Measurements from ENCODE around the gene MIS18A.
A peak's percentile ranks its signal among the peaks of the same experiment; 100 is the strongest.
"Not testable (repeated sequence)": the region's sequence is repeated elsewhere in the genome, so short reads cannot be mapped to it uniquely, and the experiment has no call there.

MIS18A gene

GRCh38 chr21:32304998-32305397, 26.1 kb upstream of the MIS18A start:
- no peak for DNase-seq (ENCODE audit: low spot score)

DNA sequence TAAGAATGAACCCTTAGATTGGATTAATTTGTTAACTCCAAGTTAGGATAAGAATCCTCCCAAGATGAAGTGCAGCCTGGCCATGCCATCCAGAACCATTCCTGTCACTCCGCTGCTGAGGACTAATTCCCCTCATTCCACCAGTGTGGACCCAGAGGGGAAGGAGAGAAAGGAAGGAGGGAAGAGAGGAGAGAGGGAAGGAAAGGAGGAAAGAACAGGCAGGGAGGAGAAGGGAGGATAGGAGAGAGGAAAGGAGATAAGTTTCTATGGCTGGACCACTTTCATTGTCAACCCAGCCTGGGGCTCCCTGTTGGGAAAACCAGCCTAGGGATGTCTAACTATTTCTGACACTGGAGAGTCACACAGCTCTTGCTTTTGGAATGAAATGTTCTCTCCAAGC, 24.5 kb upstream of the MIS18A start:
- no peak for DNase-seq (ENCODE audit: low spot score)

GRCh38 chr21:32302560-32302959, 23.7 kb upstream of the MIS18A start:
- DNase-seq (ENCODE audit: low spot score) = no peak

DNA sequence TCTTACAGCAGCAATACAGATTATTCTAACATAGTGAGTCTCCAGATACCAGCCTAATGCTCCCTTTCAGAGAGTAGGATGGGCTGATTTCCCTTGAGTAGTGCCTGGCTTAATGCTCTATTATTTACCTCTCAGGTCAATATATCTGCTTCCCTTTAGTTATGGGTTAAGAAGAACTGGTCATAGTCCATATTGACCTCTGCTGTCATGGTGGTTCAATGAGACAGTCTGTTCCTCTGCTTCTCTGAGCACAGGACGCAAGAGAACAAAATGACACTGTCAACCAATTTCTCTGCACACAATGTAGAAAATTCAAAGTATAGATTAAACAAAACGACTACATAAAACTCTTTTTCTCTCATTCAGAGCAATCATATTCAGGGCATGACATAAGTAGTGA, 22.7 kb upstream of the MIS18A start:
- DNase-seq (ENCODE audit: low spot score) = no peak

DNA sequence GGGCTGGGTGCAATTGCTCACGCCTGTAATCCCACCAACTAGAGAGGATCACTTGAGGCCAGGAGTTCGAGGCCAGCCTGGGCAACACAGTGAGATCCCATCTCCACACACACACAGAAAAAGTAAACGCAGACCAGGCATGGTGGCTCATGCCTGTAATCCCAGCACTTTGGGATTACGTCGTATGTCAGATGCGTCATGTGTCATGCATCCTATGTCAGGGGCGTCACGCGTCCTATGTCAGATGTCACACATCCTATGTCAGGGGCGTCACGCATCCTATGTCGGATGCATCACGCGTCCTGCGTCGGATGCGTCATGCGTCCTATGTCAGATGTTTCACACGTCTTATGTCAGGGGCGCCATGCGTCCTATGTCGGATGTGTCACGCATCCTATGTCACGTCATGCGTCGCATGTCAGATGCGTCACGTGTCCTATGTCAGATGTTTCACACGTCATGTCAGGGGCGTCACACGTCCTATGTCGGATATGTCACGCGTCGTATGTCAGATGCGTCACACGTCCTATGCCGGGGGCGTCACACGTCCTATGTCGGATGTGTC, 21.4 kb upstream of the MIS18A start:
- no peak for DNase-seq (ENCODE audit: low spot score)

DNA sequence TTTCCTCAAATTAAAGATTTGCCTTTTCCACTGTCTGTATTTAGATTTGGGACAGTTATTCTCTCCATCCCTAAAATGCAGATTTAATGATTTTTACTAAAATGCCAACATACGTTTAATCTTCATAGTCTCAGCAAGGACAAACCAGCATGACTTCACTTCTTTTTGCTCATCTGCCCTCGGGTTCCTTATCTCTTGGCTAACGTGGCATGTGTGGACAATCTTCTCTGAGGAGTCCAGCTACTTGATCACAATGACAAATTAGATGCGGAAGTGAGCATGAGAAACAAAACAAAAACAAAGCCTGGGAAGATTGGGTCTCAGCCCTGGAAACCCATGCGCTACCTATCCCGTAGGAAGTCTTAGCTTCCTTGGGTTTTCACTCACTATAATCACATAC, 20.8 kb upstream of the MIS18A start:
- DNase-seq (ENCODE audit: low spot score) = no peak

DNA sequence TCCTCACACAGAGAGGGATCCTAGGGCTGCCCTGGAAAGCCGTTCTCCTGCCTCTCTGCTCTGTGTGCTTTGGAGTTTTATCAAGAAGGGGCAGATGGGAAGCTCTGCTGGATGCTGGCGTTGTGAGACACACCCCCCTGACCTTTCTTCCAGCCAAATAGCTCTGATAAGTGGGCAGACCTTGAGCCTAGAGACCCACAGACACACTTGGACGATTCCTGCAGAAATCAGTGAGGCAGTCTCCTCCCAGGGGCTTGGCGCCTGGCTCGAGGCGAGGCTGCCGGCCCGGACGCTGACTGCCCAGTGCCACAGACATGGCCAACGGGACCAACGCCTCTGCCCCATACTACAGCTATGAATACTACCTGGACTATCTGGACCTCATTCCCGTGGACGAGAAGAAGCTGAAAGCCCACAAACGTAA, 19.8 kb upstream of the MIS18A start, which contains the start of gene MRAP:
MRAP (plus strand) TSS at position 198 of the 424 bp plus-strand sequence; CDS start at position 315, 117 bp downstream.
- DNase-seq (ENCODE audit: low spot score) = no peak

DNA sequence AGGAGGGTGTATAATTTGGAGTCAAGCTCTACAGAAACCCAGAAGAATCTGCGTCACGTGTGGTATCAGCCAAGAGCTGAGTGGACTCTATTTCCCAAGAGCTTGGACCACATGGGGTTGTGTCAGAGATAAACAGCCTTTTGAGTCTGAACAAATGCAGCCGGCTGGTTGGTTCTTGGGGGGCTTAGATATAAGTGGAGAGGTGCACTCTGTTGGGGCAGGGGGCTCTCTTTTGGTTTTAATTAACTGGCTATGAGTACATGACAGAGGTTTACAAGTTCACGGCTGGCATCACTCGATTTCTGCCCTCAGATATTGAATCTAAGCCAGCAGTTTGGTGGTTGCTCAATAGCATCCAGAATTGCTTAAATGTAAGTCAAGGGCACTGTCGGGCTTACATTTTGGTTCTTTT, 19.3 kb upstream of the MIS18A start:
- no peak for DNase-seq (ENCODE audit: low spot score)

DNA sequence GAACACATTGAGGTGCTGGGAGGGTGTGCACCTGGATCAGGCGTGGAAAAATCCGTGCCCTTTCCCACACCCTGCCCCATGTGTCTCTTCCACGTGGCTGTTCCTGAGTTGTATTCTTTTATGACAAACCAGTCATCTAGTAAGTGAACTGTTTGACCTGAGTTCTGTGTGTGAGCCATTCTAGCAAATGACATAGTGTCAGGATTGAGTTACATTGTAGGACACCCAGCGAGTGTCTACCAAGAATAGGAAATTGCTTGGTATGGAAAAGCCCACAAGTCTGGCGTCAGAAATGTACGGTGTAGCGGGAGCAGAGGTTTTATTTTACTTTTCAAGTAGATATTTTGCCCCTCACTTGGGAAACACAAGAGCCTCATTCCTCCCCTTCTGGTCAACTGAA, 18.6 kb upstream of the MIS18A start:
- no peak for DNase-seq (ENCODE audit: low spot score)

GRCh38 chr21:32285476-32285875, 6.6 kb upstream of the MIS18A start:
- DNase-seq (ENCODE audit: low spot score) = no peak

DNA sequence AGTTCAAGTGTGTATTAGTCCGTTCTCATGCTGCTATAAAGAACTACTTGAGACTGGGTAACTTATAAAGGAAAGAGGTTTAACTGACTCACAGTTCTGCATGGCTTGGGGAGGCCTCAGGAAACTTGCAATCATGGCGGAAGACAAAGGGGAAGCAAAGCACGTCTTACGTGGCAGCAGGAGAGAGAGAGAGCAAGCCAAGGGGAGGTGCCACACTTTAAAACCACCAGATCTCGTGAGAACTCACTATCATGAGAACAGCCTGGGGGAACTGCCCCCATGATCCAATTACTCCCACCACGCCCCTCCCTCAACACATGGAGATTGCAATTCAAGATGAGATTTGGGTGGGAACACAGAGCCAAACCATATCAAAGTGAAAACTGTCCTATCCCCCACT, 4.1 kb upstream of the MIS18A start:
- DNase-seq (ENCODE audit: low spot score) = no peak

- DNase-seq (ENCODE audit: low spot score) = no peak
Observed at GRCh38 chr21:32281531-32281930, 2.7 kb upstream of the MIS18A start.

- no peak for DNase-seq (ENCODE audit: low spot score)
Observed at GRCh38 chr21:32279377-32279680, 480 bp upstream of the MIS18A start.

GRCh38 chr21:32278103-32278502, 746 bp downstream of the MIS18A start:
- peak; percentile 11 for DNase-seq (ENCODE audit: low spot score)

DNA sequence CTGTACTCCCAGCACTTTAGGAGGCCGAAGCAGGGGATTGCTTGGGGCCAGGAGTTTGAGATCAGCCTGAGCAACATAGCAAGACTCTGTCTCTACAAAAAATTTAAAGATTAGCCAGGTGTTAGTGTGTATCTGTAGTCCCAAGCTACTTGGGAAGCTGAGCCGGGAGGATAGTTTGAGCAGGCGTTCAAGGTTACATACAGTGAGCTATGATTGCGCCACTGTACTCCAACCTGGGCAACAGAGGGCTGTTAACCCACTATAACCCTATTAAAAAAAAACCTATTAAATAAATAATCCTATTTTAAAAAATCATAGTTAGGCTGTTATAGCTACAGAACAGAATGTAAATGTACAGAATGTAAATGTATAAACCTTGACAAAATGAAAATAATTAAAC, 2.2 kb downstream of the MIS18A start:
- no peak for DNase-seq (ENCODE audit: low spot score)

DNA sequence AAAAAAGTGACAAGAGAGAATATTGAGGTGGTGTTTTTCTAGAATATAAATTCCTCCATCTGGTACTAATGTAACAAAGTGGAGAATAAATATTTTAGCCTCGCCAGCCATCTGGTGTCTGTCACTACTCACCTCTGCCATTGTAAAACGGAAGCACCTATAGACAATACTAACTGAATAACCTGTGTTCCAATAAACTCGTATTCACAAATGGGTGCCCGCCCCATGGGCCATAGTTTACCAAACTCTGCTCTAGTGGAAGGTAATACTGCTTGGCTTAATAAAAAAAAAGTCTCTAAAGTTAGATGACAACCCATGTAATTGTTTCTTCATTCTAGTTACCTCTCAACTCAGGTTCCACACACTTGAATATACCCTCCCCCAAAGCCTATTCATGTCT, 8.1 kb downstream of the MIS18A start:
- no peak for DNase-seq (ENCODE audit: low spot score)

GRCh38 chr21:32265321-32265720, 13.5 kb downstream of the MIS18A start:
- not testable (repeated sequence) for DNase-seq (ENCODE audit: low spot score)

DNA sequence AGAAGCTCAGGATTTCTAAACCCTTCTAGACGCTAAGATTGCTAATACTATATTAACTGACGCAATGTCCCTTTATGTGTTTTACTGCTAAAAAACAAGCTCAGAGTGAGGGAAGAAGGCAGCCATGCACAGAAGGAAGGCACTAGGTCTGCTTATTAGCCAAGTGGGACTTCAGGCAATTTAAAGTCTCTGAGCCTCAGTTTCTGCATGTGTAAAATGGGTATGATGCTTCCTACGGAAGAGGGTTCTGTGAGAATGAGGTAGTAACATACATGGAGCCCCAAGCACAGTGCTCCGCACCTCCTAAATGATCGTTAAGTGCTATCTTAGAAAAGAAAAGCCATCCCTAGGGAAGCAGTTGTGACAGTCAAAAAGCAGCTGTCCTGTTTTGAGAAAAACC, 16.9 kb downstream of the MIS18A start:
- DNase-seq (ENCODE audit: low spot score) = no peak

- no peak for DNase-seq (ENCODE audit: low spot score)
Observed at GRCh38 chr21:32260130-32260529, 18.7 kb downstream of the MIS18A start.

DNA sequence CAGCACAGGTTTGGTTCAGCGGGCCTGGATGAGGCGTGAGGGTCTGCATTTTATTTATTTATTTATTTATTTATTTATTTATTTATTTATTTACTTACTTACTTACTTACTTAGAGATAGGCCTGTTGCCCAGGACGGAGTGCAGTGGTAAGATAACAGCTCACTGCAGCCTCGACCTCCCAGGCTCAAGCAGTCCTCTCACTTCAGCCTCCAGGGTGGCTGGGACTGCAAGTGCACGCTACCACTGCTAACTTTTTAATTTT, 20.1 kb downstream of the MIS18A start:
- DNase-seq (ENCODE audit: low spot score) = not testable (repeated sequence)

GRCh38 chr21:32257962-32258785, 20.7 kb downstream of the MIS18A start:
- peak; percentile 63 for DNase-seq (ENCODE audit: low spot score)

DNA sequence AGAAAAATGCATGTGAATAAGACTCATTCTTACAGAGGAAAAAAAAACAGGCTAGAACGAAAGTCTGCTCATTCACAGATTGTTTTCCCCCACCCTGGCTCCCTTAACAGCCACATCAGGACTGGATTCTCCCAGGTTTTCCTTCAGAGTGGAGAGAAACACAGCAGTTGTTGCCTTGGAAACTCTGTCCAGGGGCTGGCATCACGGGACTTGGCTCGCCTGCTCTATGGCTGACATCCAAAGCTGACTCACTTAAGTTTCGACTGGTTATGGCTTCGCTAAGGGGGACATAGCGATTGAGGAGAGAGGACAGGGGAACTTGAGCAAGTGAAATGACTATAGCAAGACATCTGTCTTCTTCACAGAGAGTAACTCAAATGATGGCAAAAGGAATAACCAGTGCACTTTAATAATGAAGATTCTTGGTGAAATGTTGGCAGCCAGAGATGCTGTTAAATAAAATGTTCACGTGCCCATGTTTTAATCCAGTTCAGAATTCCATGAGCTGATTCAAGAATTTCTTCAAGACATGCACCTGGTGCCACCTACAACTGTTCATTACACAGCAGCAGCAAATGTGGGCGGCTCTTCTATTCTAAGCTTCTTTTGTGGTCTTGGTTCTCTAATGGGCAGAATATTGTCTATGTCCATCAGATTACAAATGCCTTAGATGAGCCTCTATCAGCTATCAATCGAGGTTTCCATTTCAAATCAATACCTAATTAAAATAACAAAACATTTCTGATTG, 21.8 kb downstream of the MIS18A start:
- DNase-seq (ENCODE audit: low spot score) = no peak

GRCh38 chr21:32256251-32256650, 22.6 kb downstream of the MIS18A start:
- DNase-seq (ENCODE audit: low spot score) = no peak

All from hematopoietic multipotent progenitor cell treated with erythropoietin and hydrocortisone succinate and interleukin-3 and kit ligand, for 15 days (in vitro differentiated cells).